ENCODE results near the gene C1GALT1.

The C1GALT1 gene

DNA sequence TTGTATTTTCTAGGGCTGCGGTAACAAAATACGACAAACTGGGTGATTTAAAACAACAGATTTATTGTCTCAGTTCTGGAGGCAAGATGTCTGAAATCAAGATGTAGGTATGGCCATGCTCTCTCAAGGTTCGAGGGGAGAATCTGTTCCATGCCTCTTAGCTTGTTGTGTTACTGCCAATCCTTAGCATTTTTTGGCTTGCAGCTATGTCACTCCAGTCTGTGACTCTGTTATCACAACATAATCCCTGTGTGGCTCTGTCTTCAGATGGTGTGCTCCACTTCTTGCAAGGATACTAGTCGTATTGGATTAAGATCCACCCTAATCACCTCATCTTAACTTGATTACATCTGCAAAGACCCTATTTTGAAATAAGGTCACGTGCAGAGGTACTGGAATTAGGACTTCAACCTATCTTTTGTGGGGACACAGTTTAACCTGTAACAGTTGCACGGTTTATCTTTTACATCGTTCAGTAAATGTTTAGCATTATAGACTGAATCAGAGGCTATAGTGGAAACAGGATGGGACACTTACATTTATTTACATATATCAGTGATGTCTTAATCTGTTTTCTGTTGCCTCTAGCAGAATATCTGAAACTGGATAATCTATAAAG, 3.1 kb downstream of the C1GALT1 start:
- Histone ChIP-seq H3K27ac (replicated peaks) (no peak overlapping the region), H3K4me3 (replicated peaks; ENCODE audit: insufficient read depth, low read length) (no peak overlapping the region), H3K27me3 (ENCODE audit: insufficient read depth, poor library complexity, severe bottlenecking) (no peaks in the 10 kb centered on the region)
- DNase-seq (ENCODE audit: low read depth in 1 of 2, low spot score in 1 of 2): no peak
- TF ChIP-seq SPI1 (IDR thresholded peaks at IDR 0.05; ENCODE audit: borderline replicate concordance, low read depth): no peak
- no peak for TF ChIP-seq POLR2AphosphoS5 (IDR thresholded peaks at IDR 0.05; ENCODE audit: low read depth)
- no peak for TF ChIP-seq CTCF (IDR thresholded peaks at IDR 0.05; ENCODE audit: insufficient read depth, low read length)
- no peak for TF ChIP-seq GABPA (IDR thresholded peaks at IDR 0.05; ENCODE audit: low read depth)
- no peak for TF ChIP-seq REST (IDR thresholded peaks at IDR 0.05; ENCODE audit: insufficient replicate concordance, low read depth)

GRCh38 chr7:7188091-7188490, 5.7 kb downstream of the C1GALT1 start:
- Histone ChIP-seq H3K27me3 (ENCODE audit: insufficient read depth, poor library complexity, severe bottlenecking) (no peaks in the 10 kb centered on the region), H3K27ac (replicated peaks) (no peak overlapping the region), H3K4me3 (replicated peaks; ENCODE audit: insufficient read depth, low read length) (no peak overlapping the region)
- TF ChIP-seq CTCF (IDR thresholded peaks at IDR 0.05; ENCODE audit: insufficient read depth, low read length) (no peak), REST (IDR thresholded peaks at IDR 0.05; ENCODE audit: insufficient replicate concordance, low read depth) (no peak), POLR2AphosphoS5 (IDR thresholded peaks at IDR 0.05; ENCODE audit: low read depth) (no peak), GABPA (IDR thresholded peaks at IDR 0.05; ENCODE audit: low read depth) (no peak), SPI1 (IDR thresholded peaks at IDR 0.05; ENCODE audit: borderline replicate concordance, low read depth) (no peak)
- no peak for DNase-seq (ENCODE audit: low read depth in 1 of 2, low spot score in 1 of 2)

DNA sequence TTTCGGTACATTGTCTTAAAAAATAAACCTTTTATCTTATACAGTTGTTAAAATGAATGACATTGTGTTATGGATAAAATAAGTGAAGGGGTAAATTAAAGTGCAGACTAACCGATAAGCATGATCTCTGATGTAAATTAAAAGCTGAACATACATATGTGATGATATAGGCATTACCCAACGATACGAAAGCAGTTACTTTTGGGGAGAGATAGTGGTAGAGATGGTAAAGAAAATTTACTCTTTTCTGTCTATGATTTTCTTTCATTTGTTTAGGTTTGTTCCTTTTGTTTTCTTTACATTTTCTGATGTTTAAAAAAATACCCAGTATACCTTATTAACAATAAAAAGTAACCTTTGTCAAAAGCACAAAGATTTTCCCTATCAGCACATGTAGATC, 6.4 kb downstream of the C1GALT1 start:
- H3K27me3 ChIP-seq (ENCODE audit: insufficient read depth, poor library complexity, severe bottlenecking): no peaks in the 10 kb centered on the region
- H3K4me3 ChIP-seq (replicated peaks; ENCODE audit: insufficient read depth, low read length): no peak overlapping the region
- TF ChIP-seq GABPA (IDR thresholded peaks at IDR 0.05; ENCODE audit: low read depth) (no peak), POLR2AphosphoS5 (IDR thresholded peaks at IDR 0.05; ENCODE audit: low read depth) (no peak), SPI1 (IDR thresholded peaks at IDR 0.05; ENCODE audit: borderline replicate concordance, low read depth) (no peak), REST (IDR thresholded peaks at IDR 0.05; ENCODE audit: insufficient replicate concordance, low read depth) (no peak), CTCF (IDR thresholded peaks at IDR 0.05; ENCODE audit: insufficient read depth, low read length) (no peak)
- no peak for DNase-seq (ENCODE audit: low read depth in 1 of 2, low spot score in 1 of 2)
- no peak overlapping the region for H3K27ac ChIP-seq (replicated peaks)
